Glomerular endothelial cell (primary cell): ENCODE results near the gene DNM1. TPM values are rescaled to one million over a fixed set of nuclear protein-coding genes. Genes with fewer than 3 reads are reported as not detected.
"Not testable (repeated sequence)": the region's sequence is repeated elsewhere in the genome, so short reads cannot be mapped to it uniquely, and the experiment has no call there.

Experiments used
- DNase-seq: peaks from one replicate; pipeline ENCODE4 v3.0.0-alpha.2; 2011; ENCODE audit warnings: low read depth, low spot score; ENCODE audit errors: extremely low read depth
- total RNA-seq: library from RNA; depleted of rRNA; stranded (reverse); fragments of >200 nt; gene quantifications from 2 replicates; pipeline ENCODE4 v1.2.3, GENCODE V29; 2015

Gene DNM1
- total RNA-seq, 1 donor from 2014 or later: 7.9 TPM

DNA sequence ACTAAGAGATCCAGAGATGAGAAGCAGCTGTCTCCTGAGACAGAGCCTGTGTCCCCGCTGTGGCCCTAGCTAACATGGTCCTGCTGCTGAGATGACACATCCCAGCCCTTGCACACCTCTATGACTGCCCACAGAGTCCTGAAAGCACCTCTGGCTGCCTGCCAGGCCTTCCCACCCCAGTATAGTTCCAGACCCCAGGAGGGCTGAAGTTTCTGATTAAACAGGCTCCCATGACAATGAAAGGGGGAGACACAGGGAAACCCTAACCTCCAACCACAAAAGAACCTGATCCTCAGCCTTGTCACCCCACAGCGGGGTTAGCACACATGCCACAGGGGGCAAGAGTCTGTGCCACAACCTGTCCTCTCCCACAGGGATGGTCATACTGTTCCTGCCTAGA, 27.5 kb upstream of the DNM1 start:
- no peak for DNase-seq

- DNase-seq: no peak
These were observed 24.3 kb upstream of the DNM1 start for GRCh38 chr9:128178806-128179431.

- no peak for DNase-seq
These were observed 23.2 kb upstream of the DNM1 start for GRCh38 chr9:128180001-128180400.

DNA sequence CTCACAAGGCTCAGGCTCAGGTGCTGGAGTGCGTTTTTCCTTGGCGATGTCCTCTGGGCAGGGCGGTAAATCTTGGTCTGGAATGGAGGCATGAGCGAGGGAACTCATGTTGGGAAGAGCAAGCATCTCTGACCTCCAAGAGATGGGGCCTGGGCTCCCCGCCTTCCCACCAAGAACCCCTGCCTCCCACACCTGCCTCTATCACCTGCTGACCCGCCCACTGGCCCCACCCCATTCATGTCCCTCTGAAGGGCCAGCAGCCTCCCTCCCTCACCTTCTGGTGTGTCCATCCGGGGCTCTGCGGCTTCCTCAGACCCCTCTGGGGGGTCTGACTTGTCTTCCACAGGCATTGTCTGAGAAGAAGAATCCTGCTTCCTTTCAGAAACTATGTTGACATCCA, 22.7 kb upstream of the DNM1 start:
- DNase-seq: no peak

DNA sequence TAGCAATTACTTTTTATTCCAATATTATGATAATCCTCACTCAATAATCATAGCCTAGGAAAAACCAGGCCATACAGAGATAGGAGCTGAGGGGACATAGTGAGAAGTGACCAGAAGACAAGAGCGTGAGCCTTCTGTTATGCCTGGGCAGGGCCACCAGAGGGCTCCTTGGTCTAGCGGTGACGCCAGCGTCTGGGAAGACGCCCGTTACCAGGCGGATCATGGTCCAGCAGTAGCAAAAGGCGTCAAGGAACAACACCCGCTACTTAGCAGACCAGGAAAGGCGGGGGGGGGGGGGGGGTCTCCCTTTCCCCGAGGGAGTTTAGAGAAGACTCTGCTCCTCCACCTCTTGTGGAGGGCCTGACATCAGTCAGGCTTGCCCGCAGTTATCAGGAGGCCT, 21.7 kb upstream of the DNM1 start:
- not testable (repeated sequence) for DNase-seq

DNA sequence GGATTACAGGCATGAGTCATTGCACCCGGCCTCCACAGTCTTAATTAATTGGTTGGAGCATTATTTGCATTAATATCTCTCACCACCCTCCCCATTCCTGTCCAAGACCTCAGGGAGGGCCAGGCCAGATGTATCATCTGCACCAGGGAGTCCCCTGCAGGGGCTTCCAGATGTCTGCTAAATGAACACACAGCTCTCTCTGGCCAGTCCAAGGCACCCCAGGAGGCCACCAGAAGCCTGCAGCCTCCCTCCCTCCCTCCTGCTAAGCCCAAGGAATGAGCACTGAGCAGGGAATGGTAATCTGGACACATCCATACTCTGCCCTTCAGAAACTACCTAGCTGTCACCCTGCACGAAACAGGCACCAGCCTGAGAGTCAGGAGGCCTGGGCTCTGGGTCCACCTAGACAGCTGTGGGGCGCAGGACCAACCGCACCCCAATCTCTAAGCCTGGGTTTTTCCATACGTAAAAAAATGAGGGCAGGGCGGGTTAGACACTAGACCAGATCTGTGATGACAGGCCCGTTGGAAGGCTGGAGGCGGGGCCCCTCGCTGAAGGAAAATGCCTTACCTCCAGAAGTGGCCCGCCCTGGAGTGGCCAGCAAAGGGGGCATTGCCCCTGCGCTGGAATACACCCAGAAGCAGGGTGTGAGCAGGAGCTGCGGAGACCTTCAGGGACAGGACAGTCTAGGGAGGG, 20.1 kb upstream of the DNM1 start:
- DNase-seq: no peak

DNA sequence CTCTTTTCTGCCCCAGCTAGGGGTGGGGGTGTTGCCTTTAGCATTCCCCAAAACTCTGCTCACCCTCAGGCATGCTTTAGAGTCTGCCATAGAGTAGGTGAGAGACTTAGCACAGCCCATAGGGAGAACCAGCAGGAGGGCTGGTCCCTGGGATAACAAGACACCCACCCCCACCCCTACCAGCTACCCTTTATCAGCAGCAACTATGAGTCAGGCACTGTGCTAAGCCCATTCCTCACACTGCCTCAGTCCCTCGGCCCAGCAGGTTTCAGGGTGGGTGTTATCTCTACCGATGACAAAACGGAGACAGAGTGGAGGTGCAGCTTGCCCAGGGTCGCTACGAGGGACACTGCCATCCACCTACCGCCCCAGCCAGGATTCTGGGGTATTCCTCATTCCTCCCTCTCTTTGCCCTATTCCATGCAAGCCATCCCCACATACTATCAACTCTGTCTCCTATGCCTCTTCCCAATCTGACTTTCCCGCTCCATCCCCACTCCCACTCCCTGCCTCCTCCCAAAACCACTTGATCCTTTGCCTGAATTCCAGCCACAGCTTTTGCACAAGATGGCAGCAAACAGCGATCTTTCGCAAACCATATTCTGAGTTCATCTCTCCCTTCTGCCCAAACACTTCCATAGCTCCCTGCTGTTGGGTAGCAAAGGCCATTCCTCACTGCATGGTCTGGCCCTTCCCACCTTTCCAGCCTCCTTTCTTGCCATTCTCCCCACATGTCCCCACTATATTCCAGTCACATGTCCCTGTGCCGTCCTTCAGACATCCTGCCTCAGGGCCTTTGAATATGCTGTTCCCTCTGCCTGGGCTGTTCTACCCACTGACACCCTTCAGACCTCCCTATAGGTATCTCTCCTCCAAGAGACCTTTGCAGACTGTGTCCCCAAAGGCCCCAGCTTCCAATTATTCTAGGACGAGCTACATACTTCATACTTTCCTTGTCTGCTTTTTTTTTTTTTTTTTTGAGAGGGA, 16.9 kb upstream of the DNM1 start:
- DNase-seq: no peak

GRCh38 chr9:128187361-128187760, 15.8 kb upstream of the DNM1 start:
- no peak for DNase-seq

DNA sequence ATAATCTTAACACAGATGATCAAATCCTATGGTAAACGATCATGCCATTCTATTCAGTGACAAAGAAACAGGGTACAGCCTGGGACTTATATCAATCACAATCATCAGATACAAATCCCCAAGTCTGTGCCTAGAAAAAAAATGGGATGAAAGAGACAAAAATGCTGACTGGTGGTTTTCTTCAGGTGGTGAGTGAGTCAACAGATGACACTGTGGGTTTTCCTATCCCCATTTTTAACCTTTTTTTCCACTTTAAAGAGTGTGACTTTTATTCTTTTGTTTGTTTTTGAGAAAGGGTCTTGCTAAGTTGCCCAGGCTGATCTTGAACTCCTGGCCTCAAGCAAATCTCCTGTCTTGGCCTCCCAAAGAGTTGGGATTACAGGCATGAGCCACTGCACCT, 15.0 kb upstream of the DNM1 start:
- DNase-seq: no peak

GRCh38 chr9:128190013-128190412, 13.2 kb upstream of the DNM1 start:
- no peak for DNase-seq

GRCh38 chr9:128190516-128191405, 12.4 kb upstream of the DNM1 start:
- no peak for DNase-seq

- no peak for DNase-seq
These were observed 11.7 kb upstream of the DNM1 start, which contains the start of gene CIZ1 for GRCh38 chr9:128191406-128192046. Gene CIZ1, minus strand, starts transcription at chr9:128191572. Its CDS starts 715 bp downstream, at chr9:128190857.

GRCh38 chr9:128192601-128193371, 10.4 kb upstream of the DNM1 start:
- no peak for DNase-seq

- no peak for DNase-seq
These were observed 9.6 kb upstream of the DNM1 start for GRCh38 chr9:128193469-128194096.

DNA sequence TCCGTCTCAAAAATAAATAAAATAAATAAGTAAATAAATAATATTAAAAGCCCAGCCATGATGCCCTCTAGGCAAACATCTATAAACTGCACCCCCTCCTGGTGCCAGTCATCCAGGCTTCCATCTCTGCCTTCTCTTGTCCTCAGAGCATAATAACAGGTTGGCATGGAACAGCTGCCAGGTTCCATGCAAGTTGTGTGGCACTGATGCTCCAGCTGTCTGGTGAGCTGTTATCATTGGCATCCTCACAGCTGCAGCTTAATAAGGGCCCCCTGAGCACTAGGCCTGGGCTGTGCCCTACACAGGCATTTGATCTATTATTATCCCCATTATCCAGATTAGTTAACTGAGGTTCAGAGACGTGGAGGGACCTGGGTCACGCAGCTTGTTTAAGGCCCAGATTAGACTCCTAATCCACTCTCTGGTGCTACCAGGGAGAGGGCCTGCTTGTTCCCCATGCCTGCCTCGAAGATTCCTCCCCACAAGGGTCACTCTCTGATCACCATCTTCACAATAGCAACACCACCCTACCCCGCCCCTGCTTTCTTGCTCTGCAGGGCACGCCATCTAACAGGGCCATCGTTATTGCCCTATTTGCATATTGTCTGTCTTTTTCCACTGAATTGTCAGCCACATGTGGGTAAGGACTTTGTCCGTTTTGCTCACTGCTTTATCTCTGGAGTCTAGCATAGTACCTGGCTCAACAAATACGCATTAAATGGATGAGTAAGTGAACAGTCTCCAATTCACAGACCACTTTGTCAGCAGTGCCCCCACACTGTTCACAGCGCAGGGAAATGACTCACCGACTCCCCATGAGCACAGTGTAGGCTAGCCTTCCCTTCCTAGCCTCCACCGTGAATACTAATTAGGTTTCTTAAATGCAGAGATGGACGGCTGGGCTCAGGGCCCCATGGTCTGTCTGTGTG, 1.5 kb upstream of the DNM1 start:
- DNase-seq: no peak

GRCh38 chr9:128202648-128203023, 543 bp upstream of the DNM1 start:
- no peak for DNase-seq

DNA sequence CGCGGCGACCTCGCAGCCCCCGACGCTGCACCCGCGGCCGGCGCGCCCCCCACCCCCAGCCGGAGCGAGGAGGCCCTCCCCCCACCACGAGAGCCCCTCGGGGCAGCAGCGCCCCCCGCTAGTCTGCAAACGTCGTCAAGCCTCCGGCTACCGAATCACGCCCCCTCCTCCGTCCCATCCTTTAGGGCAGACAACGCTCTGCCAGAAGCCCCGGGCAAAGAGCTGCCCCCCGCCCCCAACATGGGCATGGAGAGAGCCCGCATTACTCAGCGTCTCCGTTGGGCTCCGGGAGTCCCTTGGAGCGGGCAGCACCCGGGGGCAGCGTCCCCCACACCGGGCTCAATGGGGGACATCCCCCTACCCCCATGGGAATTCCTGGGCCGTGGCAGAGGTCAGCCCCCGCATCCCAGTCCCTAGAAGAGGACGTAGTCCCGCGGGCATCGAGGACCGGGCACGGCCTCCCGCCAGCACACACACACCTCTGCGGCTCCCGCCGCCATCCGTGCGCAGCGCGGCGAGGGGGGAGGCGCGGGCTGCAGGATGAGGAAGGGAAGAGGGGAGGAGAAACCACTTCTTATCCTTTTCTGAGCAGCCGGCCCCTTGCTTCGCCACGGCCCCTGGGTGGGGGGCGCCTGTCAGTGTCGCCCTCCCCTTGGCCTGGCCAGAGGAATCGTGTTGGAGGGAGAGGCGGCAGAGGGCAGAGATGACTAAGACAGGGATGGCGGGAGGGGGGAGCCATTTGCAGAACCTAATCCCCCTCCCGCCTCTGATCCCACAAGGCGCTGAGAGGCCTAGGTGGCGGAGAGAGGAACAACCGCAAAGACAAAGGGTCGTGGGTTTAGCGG, 750 bp downstream of the DNM1 start:
- no peak for DNase-seq
